HG03457 (cell line): ENCODE results near the gene KCNAB1.

Source experiments
- ATAC-seq: cut with Tn5 transposase; IDR thresholded peaks from one replicate; pipeline ENCODE4 v1.9.1; 2021; ENCODE audit warnings: moderate number of reproducible peaks; ENCODE audit not compliant: unreplicated experiment

Gene KCNAB1

GRCh38 chr3:156397534-156397933, 277.2 kb downstream of the KCNAB1 start:
- ATAC-seq: no peak

- no peak for ATAC-seq
These were observed 279.7 kb downstream of the KCNAB1 start for GRCh38 chr3:156400062-156400461.

GRCh38 chr3:156400735-156401134, 280.4 kb downstream of the KCNAB1 start:
- ATAC-seq: no peak

- no peak for ATAC-seq
These were observed 283.8 kb downstream of the KCNAB1 start for GRCh38 chr3:156404217-156404616.

- ATAC-seq: no peak
These were observed 286.0 kb downstream of the KCNAB1 start for GRCh38 chr3:156406393-156406792.

GRCh38 chr3:156407617-156408225, 287.3 kb downstream of the KCNAB1 start:
- ATAC-seq: no peak

- no peak for ATAC-seq
These were observed 289.3 kb downstream of the KCNAB1 start for GRCh38 chr3:156409694-156410093.

GRCh38 chr3:156412600-156412999, 292.2 kb downstream of the KCNAB1 start:
- ATAC-seq: no peak

GRCh38 chr3:156413293-156413892, 293.0 kb downstream of the KCNAB1 start:
- ATAC-seq: no peak

- ATAC-seq: no peak
These were observed 296.6 kb downstream of the KCNAB1 start for GRCh38 chr3:156416846-156417558.

- no peak for ATAC-seq
These were observed 297.3 kb downstream of the KCNAB1 start for GRCh38 chr3:156417559-156418132.

GRCh38 chr3:156418428-156418827, 298.1 kb downstream of the KCNAB1 start:
- no peak for ATAC-seq

- no peak for ATAC-seq
These were observed 301.2 kb downstream of the KCNAB1 start for GRCh38 chr3:156421534-156421933.

GRCh38 chr3:156424758-156425157, 304.4 kb downstream of the KCNAB1 start:
- no peak for ATAC-seq

GRCh38 chr3:156425651-156426050, 305.3 kb downstream of the KCNAB1 start:
- no peak for ATAC-seq

- no peak for ATAC-seq
These were observed 308.7 kb downstream of the KCNAB1 start for GRCh38 chr3:156429125-156429524.

- no peak for ATAC-seq
These were observed 311.2 kb downstream of the KCNAB1 start for GRCh38 chr3:156431334-156432124.

GRCh38 chr3:156432563-156432962, 312.2 kb downstream of the KCNAB1 start:
- ATAC-seq: no peak

- ATAC-seq: no peak
These were observed 312.8 kb downstream of the KCNAB1 start for GRCh38 chr3:156433138-156433537.

- ATAC-seq: no peak
These were observed 313.5 kb downstream of the KCNAB1 start for GRCh38 chr3:156433910-156434309.

GRCh38 chr3:156434921-156435320, 314.5 kb downstream of the KCNAB1 start:
- no peak for ATAC-seq
